Measurements from ENCODE around the gene CTIF.

The CTIF gene

GRCh38 chr18:48719974-48720654 is 181.3 kb downstream of the CTIF start:
- in situ Hi-C loops (cut with HindIII; ENCODE audit: low sequenced_read_pairs), result no loop called here

- in situ Hi-C loops (cut with HindIII; ENCODE audit: low sequenced_read_pairs), result no loop called here
Measured at GRCh38 chr18:48720655-48721025, 181.8 kb downstream of the CTIF start.

GRCh38 chr18:48721312-48721711 is 182.5 kb downstream of the CTIF start:
- in situ Hi-C loops (cut with HindIII; ENCODE audit: low sequenced_read_pairs), result no loop called here

- in situ Hi-C loops (cut with HindIII; ENCODE audit: low sequenced_read_pairs), result no loop called here
Measured at GRCh38 chr18:48723016-48723415, 184.2 kb downstream of the CTIF start.

GRCh38 chr18:48723837-48724236 is 185.0 kb downstream of the CTIF start:
- in situ Hi-C loops (cut with HindIII; ENCODE audit: low sequenced_read_pairs), result no loop called here

GRCh38 chr18:48724442-48724841 is 185.6 kb downstream of the CTIF start:
- in situ Hi-C loops (cut with HindIII; ENCODE audit: low sequenced_read_pairs), result no loop called here

GRCh38 chr18:48724939-48725338 is 186.1 kb downstream of the CTIF start:
- in situ Hi-C loops (cut with HindIII; ENCODE audit: low sequenced_read_pairs), result no loop called here

GRCh38 chr18:48725562-48725961 is 186.7 kb downstream of the CTIF start:
- in situ Hi-C loops (cut with HindIII; ENCODE audit: low sequenced_read_pairs), result no loop called here

- in situ Hi-C loops (cut with HindIII; ENCODE audit: low sequenced_read_pairs), result no loop called here
Measured at GRCh38 chr18:48727681-48728080, 188.8 kb downstream of the CTIF start.

GRCh38 chr18:48728204-48728833 is 189.5 kb downstream of the CTIF start:
- in situ Hi-C loops (cut with HindIII; ENCODE audit: low sequenced_read_pairs), result no loop called here

GRCh38 chr18:48729404-48729803 is 190.6 kb downstream of the CTIF start:
- in situ Hi-C loops (cut with HindIII; ENCODE audit: low sequenced_read_pairs), result no loop called here

- in situ Hi-C loops (cut with HindIII; ENCODE audit: low sequenced_read_pairs), result no loop called here
Measured at GRCh38 chr18:48730010-48730409, 191.2 kb downstream of the CTIF start.

GRCh38 chr18:48732767-48733424 is 194.1 kb downstream of the CTIF start:
- in situ Hi-C loops (cut with HindIII; ENCODE audit: low sequenced_read_pairs), result no loop called here

GRCh38 chr18:48733643-48734253 is 194.9 kb downstream of the CTIF start:
- in situ Hi-C loops (cut with HindIII; ENCODE audit: low sequenced_read_pairs), result no loop called here

GRCh38 chr18:48734460-48734859 is 195.6 kb downstream of the CTIF start:
- in situ Hi-C loops (cut with HindIII; ENCODE audit: low sequenced_read_pairs), result no loop called here

GRCh38 chr18:48735080-48735676 is 196.3 kb downstream of the CTIF start:
- in situ Hi-C loops (cut with HindIII; ENCODE audit: low sequenced_read_pairs), result no loop called here

GRCh38 chr18:48735681-48736255 is 196.9 kb downstream of the CTIF start:
- in situ Hi-C loops (cut with HindIII; ENCODE audit: low sequenced_read_pairs), result no loop called here

GRCh38 chr18:48736321-48737260 is 197.8 kb downstream of the CTIF start:
- in situ Hi-C loops (cut with HindIII; ENCODE audit: low sequenced_read_pairs), result no loop called here

- in situ Hi-C loops (cut with HindIII; ENCODE audit: low sequenced_read_pairs), result no loop called here
Measured at GRCh38 chr18:48739266-48740067, 200.6 kb downstream of the CTIF start.

Data from DLD1 (cell line).